WTC11 (cell line): Measurements from ENCODE around the gene MACROD2.

Experiments used
- ELF4 ChIP-seq: sonication (generic); formaldehyde crosslinking; IDR thresholded peaks from 2 replicates; pipeline ENCODE4 v1.8.1; 2022; ENCODE audit warnings: low read depth, mild to moderate bottlenecking, moderate library complexity, missing genetic modification reagents
- MXD4 ChIP-seq: fragments of 250-450 bp; sonication (Bioruptor Pico); IDR thresholded peaks from 2 replicates; pipeline ENCODE4 v1.8.0; 2021; ENCODE audit warnings: mild to moderate bottlenecking, moderate library complexity, borderline replicate concordance
- TF ChIP-seq, protein P1 (sequence below): fragments of 200-600 bp; IDR thresholded peaks from 2 replicates; pipeline ENCODE4 v1.8.0; 2022; ENCODE audit warnings: antibody characterized with exemption
- TF ChIP-seq, protein P2 (sequence below): sonication (generic); formaldehyde crosslinking; IDR thresholded peaks from 2 replicates; pipeline ENCODE4 v1.8.1; 2022; ENCODE audit warnings: mild to moderate bottlenecking, moderate library complexity, missing genetic modification reagents
- TF ChIP-seq, protein P3 (sequence below): sonication (generic); formaldehyde crosslinking; IDR thresholded peaks from 2 replicates; pipeline ENCODE4 v1.8.0; 2022; ENCODE audit warnings: mild to moderate bottlenecking, missing genetic modification reagents

DNA sequence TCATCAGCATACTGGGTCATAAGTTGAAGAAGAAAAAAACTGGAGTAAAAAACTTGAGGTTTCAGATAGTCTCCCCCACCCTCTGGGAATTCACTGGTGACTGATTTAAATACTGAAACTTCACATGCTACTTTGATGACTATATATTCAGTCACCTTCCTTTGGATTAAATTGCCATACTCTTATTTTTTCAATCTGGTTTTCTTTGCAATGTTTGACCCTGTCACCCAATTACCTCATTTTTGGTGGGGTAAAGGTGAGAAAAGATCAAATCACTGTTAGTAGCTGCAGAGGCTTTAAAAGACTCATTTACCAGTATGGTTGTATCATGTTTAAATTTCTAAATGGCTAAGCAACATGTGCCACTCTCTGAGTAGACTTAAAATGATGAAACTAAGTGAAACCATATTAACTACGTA, 1204.8 kb downstream of the MACROD2 start:
- TF ChIP-seq, protein P1, sequence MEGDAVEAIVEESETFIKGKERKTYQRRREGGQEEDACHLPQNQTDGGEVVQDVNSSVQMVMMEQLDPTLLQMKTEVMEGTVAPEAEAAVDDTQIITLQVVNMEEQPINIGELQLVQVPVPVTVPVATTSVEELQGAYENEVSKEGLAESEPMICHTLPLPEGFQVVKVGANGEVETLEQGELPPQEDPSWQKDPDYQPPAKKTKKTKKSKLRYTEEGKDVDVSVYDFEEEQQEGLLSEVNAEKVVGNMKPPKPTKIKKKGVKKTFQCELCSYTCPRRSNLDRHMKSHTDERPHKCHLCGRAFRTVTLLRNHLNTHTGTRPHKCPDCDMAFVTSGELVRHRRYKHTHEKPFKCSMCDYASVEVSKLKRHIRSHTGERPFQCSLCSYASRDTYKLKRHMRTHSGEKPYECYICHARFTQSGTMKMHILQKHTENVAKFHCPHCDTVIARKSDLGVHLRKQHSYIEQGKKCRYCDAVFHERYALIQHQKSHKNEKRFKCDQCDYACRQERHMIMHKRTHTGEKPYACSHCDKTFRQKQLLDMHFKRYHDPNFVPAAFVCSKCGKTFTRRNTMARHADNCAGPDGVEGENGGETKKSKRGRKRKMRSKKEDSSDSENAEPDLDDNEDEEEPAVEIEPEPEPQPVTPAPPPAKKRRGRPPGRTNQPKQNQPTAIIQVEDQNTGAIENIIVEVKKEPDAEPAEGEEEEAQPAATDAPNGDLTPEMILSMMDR: no peak
- no peak for TF ChIP-seq ELF4 (CRISPR knock-in tag)
- TF ChIP-seq, protein P2, sequence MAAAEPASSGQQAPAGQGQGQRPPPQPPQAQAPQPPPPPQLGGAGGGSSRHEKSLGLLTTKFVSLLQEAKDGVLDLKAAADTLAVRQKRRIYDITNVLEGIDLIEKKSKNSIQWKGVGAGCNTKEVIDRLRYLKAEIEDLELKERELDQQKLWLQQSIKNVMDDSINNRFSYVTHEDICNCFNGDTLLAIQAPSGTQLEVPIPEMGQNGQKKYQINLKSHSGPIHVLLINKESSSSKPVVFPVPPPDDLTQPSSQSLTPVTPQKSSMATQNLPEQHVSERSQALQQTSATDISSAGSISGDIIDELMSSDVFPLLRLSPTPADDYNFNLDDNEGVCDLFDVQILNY (CRISPR knock-in tag): no peak
- TF ChIP-seq MXD4 (CRISPR knock-in tag): no peak
- TF ChIP-seq, protein P3, sequence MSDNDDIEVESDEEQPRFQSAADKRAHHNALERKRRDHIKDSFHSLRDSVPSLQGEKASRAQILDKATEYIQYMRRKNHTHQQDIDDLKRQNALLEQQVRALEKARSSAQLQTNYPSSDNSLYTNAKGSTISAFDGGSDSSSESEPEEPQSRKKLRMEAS: no peak
